HG03135 (cell line): ENCODE data around the gene FBXL17.

Source experiments
- ATAC-seq: cut with Tn5 transposase; IDR thresholded peaks from one replicate; pipeline ENCODE4 v1.9.1; 2021; ENCODE audit warnings: mild to moderate bottlenecking, moderate library complexity; ENCODE audit not compliant: unreplicated experiment

FBXL17 gene

DNA sequence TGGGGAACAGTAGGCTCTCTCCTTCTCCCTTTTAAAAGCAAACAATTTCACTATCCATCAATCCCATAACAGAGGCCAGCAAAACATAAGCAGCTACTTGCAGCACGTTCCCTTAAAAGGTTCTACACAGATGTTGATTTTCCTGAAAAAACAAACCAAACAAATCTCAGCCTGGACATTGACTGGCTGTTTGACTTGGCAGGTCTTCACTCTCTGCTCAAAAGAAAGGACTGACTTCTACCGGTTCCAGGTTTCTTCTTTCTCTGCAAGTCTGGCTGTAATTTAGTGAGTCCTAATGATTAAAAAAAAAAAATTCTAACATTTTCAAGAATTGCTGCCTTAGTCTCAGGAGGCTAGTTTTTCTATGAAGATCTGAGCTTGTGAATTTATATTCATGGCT is 508.0 kb downstream of the FBXL17 start:
- ATAC-seq, result no peak

DNA sequence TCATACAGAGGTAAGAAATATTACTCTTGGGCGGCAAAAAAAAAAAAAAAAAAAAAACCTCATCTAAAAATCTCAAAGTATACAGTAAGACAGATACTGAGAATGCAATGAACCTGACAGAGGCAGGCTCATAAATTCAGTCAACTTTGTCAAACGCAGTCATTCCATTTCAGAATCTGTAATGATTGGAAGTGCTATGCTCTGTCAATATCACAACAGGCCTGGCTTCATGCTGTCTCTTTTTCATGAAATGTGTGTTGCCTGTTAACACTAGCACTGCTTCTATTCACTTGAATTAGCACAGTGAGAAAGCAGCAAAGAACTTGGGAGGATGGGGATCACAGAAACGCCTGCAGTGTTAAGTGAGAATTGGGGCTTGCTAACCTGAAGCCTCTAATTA is 510.9 kb downstream of the FBXL17 start:
- no peak for ATAC-seq

DNA sequence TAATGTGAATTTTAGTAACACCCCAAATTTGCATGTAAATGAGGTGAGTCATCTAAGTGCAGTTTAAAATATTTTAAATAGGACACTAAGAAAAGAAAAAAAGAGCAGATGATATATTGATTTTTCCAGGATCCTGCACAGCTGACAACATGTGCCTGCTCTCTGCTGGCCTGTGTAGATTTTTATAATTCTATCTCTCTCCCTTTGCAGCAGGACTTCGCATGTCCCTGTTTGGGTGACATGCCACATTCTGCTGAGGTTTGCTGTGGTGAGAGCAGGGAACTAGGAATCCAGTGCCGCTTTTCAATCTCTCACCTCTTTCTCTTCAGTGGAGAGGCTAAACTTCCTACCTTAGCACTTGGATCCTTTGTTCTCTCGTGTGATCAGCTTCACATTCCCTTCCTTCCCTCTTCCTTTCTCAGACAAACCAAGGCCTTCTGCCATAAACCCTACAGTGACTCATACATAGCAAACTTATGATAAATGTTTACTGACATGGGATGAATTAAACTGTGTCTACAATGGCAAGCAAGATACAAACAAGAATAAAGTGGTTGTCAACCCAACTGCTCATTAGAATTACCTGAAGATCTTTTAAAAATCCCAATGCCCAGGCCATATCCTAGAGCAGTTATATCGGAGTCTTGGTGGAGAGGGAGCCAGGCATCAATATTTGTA is 512.3 kb downstream of the FBXL17 start:
- ATAC-seq, result no peak

DNA sequence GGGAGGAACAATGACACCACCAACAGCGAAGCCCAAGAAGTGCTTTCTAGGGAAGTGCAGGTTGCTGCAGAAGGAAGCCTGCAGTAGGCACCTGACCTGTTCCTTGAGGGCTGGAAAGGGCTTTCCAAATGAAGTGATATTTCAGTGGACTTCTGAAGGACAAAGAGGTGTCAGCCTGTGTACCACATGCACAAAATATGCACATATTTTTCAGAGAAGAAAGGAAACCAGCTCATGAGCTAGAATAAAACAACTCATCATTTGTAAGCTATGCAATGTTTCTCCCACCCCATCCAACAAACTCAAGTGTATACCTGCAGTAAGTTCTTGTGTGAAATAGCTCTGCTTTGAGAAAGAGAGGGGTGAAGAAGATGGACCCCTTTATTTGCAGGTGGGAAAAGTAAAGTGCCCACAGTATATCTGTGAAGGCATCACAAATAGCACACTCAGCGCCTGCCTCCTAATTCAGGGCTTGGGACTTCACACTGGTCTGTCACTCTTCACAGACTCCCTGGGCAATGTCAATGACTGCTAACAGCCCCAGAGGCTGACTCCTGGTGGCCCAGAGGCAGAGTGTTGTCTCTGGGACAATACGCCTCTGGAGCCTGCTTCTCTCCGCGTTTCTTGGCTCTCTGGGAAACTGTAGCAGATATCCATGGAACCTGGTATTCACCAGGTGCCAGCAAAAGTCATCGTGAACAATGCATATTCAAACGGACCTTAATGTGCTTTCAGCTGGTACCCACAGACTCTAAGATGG is 513.1 kb downstream of the FBXL17 start:
- no peak for ATAC-seq

DNA sequence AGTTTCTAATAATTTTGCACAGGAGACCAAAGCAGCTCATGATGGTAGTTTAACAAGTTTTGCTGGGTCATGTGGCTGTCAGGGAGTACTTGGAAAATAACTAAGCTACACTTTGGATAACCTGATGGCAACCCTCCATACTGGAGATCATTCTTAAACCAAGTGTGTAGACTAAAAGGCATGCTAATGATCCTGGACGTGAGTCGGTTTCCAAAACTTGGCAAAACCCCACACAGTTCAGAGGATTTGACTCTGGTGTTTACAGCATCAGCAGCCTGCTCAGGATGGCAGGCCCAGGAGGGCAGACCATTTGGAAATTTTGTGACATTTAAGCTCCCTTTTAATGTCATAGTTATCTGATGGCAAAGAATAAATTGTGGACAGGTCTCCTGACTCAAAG is 514.6 kb downstream of the FBXL17 start:
- ATAC-seq, result no peak

DNA sequence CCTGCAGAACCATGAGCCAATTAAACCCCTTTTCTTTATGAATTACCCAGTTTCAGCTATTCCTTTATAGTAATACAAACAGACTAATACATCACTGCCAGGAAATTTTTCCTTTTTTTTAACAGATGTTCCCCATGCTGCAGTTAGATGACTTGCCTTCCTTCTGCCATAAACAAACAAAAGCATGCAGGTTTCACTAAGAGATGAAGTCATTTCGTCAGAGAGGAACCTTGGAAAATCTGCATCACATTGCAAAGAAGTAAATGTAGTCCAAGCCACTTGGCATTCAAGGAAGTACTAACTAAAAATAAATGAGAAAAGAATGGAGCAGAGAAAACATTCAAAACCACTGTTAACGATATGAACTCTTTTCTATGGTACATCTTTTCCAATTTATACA is 517.1 kb downstream of the FBXL17 start:
- no peak for ATAC-seq

DNA sequence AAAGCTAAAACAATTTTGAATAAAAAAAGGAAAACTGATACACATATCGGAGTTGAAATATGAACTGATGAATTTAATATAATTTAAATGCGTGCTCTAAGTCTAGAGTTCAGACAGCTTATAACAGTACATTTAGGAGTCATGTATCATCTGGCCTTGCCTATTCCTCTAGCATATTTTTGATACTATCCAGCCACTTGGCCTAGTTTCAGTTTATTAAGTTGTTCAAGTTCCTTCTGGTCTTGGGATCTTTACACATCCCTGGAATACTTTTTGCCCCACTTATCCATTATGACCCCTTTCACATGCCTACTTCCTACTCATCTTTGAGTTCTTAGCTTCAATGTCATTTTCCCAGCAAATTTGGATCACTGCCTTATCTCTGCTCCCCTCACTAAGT is 518.8 kb downstream of the FBXL17 start:
- ATAC-seq, result no peak

DNA sequence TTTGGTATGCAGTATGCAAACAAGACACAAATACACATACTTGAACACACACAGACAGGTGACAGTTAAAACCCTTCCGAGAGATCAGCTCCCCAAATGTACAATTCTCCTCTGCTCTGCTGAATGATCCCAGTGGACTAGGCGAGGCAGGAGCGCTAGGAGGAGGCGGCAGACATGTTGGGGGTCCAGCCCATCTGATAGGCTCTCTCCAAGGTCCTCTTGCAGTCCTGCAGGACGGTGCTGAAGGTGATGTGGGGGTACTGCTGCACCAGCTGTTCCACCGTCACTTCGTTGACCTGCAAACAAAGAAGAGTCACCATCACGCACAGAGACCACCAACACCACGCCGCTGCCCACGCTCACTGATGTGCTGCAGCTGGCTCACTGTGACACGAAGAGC is 520.3 kb downstream of the FBXL17 start:
- ATAC-seq, result no peak

DNA sequence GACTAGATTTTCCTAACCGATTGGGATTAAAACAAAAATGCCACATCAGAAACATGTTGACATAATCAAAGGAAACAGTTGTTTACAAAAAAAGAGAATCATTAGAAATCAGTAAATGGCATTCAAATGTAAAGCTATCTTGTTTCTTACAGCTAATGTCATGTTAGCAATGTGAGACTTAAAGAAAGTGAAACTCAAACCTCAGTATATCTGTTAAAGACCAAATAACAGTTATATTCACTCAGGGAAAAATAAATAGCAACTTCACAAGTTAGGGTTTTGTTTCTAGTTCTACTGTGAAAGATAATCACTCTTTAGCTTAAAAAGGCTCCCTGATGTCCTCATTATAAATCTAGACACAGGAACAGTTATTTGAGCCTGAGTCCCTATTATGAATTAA is 521.9 kb downstream of the FBXL17 start:
- ATAC-seq, result no peak

DNA sequence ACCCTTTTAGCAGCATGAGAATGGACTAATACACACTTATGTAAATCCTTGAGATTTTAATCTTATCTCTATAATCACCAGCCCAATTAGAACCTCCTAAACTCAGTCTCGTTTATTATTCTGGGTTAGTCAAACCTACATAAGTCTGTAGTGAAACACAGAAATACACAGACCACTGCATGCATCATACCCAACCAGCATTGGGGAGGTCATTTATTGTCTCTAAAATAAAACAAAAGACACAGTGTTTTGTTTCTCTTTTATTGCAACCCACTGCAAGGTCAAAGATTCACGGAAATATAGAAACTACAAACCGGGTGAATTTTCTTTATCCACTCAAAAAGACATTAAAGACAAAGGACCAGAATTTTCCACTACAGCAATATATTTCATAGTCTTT is 523.1 kb downstream of the FBXL17 start:
- no peak for ATAC-seq

DNA sequence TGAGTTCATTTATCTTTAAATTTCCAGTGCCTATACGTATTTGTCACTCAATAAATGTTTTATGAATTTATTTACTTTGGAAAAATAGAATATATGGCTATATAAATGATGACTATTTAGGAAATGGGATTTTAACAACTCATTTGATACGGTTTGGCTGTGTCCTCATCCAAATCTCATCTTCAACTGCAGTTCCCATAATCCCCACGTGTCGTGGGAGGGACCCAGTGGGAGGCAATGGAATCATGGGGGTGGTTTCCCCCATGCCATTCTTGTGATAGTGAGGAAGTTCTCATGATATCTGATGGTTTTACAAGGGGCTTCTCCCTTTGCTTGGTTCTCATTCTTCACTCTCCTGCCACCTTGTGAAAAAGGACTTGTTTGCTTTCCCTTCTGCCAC is 523.6 kb downstream of the FBXL17 start:
- ATAC-seq, result no peak

DNA sequence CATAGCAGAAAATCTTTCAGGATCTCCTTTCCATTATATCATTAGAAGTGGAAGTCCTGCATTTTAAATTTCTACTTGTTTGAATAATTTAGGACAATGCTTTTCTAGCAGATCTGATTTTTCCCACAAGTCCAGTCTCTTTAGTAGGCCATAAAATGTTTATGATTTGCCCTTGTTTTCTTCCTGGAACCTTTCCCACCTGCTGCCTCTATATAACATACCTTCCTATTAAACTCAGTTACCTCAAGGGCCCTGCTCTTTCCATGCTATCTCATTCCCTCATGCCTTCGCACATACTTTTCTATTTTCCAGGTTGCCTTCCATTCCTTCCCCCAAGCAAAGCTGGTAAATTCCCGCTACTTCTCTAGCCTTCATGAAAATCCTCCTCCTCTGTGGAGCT is 524.1 kb downstream of the FBXL17 start:
- ATAC-seq, result no peak

DNA sequence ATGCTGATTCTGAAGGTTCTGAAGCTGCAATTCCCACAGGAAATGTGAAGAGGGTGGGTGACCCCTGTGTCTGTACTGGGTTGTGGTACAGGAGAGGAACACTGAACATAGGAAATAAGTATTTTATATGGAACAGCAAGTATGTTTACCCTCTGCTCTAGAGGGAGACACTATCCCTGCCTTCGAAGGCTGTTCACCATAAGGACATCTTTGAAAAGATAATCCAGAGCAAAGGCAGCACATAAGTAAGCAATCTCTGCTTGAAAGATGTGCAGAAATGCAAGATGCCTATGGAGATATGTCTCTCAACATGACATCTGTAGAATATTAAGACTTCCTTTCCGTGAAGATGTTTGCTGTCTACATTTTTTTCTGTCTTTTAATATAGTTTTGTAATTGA is 526.7 kb downstream of the FBXL17 start:
- no peak for ATAC-seq

DNA sequence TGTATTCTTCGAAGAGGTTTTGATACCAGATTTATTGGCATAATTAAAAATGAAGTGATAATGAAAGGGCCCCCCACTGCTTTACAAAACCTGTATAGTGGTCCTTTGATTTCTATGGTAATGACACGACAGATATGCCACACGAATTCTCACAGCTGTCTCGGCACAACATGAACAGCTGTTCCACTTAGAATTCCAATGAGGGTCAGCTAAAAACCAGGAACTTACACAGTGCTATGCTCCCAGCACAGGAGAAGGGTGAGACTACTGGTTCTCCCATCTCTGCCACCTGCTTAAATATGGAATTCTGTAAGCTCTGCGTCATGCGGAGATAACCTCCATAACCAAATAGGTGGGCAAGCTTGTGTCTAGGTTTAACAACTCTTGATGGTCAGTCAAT is 528.2 kb downstream of the FBXL17 start:
- ATAC-seq, result no peak

DNA sequence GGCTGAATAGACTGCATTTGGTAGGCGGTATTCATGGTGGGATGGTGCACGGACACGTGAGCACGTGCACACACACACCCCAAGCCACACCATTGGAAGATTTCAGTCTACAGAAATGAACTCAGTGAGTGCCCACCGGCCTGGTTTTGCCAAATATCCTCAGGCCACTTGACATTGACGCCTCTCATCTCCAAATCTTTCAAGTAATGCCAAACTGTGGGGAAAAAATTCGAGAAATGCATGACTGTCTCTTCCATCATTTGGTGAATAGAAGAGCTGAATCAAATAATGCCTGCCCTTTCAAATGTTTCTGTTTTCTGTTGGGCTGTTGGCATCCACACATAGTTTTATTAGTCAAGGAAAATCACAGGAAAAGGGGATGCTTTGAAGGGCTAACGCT is 528.9 kb downstream of the FBXL17 start:
- no peak for ATAC-seq

DNA sequence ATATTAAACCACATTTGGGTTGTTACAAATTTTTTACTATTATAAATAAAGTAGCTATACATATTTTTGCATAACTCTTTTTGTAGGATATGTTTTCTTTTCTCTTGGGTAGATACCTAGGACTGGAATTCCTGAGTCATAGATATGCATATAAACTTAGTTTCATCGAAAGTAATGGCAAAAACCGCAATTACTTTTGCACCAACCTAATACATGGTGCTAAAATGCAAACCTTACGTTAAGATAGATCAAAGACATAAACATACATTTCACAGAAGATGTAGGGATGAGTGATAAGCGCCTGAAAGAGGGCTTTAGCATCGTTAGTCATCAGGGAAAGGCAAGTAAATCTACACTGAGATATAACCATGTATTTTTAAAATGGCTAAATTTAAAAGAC is 532.8 kb downstream of the FBXL17 start:
- no peak for ATAC-seq

DNA sequence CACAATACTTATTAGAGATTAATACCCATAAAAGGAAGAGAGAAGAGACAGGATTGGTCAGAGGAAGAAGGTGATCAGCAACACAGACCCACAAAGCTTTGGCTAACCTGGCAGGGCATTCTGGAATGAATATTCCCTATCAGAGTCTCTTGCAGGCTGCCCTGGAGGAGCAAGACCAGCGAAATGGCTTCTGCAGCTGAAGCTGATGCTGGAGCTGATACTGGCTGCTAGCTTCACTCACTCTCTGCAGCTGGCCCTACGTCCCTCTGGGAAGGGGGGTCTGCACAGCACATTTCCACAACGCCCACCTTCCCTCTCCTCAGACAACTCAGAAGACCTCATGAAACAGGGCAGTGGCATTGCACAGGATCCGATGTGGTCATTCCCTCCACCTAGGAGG is 541.3 kb downstream of the FBXL17 start:
- no peak for ATAC-seq

DNA sequence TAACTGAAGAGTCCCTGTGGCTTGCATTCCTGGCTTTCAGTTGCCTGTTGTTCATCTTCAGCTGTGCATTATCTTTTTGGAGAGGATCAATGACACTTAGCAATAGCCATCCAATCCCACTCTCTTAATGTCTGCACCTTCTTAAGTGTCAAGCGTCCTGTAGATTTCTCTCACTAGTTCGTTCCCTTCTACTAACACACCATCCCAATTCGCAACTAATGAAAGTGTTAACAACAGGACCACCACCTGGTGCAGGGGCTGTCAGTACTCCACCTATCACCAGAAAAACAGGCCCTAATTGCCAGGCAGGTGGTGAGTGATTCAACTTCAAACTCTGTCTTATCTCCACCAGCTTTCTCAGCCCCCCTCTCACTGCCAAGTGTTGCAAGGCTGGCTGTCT is 541.7 kb downstream of the FBXL17 start:
- no peak for ATAC-seq

DNA sequence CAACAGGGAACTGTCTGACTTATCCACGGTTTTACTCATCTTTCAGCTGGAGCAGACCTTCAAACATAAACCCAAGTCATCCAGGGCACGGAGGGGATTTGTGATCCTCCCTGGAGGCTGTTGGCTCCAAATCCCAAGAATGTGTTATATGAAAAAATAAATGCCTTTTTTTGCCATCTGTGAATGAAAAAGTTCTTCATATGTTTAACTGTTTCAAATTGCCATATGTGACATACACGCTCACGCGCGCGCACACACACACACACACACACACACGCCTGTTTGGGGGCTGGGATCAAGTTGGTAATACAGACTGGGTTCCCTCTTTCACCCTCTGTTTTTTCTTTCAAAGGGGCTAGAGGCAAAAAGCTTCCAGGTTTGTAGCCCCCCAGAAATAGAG is 546.8 kb downstream of the FBXL17 start:
- no peak for ATAC-seq

DNA sequence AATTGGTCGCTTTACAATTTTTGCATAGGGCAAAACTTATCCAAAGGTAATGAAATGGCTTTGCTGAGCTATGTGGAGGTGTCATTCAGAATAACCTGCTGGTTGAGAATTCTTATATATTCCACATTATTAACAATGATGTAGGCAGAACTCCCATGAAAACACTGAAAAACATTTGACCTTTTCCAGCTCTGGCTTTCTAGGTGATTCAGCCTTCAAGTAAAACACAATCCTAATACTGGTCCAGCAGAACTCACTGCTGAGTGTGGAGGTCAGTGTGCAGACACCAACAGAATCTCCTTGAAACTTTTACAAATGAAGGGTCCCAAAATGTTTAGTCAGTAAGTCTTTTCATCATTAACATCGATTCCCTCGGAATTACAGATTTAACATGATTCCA is 549.2 kb downstream of the FBXL17 start:
- no peak for ATAC-seq

DNA sequence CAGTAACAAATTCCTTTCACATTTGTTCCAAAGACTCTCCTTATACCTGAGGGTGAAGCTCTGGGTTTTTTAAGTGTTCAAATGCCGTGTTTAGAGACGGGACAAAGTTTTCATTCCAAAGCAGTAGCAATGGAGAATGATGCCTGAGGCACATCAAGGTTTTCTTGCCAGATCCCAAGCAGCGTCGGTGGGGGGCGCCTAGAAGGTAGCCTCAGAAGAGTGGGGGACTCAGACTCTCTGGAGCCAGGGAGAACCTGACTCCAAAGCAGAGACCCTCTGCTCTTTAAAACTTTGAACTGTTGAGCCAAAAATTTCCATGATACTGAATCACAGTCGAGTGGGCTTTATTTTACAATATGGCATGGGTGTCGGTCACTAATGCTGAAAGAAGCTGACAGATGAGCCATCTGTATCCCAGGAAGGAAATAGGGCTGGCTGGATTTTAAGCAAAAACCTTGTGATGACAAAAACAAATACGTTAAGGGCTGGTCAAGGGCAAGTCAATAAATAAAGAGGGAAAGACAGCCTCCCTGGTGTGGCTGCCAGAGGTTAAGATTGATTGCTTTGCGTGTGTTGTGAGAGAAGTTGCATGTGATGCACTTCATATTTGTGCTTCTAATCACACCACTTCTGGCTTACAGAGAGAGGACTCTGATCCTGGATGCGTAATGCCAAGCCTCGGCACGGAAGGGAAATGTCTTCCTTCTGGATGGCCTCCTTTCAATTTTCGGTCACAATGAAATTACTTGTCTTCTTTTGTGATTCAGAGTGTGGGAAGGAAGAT is 550.1 kb downstream of the FBXL17 start:
- ATAC-seq, result no peak

DNA sequence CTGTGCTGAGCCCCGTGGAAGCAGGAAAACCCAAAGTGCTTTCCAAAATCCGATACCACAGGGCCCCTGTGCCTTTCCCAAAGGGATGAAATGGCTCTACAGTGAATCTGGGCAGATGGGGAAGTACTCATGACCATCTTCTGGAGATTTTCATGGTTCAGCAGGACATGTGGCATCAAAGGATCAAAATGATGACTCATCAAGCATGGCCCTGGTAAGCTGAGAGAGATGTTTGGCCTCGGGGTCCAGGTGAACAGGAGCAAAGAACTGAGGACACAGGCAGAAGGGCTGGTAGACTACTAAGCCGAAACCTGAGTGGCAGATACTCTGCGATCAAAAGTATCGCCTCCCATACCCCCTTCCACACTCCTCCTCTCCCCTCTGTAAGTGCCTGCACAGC is 551.1 kb downstream of the FBXL17 start:
- no peak for ATAC-seq
